GM12878 (cell line): ENCODE data around the gene EXOC3L1. TPM values are rescaled to one million over a fixed set of nuclear protein-coding genes. Genes with fewer than 3 reads are reported as not detected.

Experiments used
- ATAC-seq: fragments of 200-7000 bp; cut with Tn5 transposase; 3 replicates; pipeline ENCODE4 v1.9.1; 2020; ENCODE audit warnings: mild to moderate bottlenecking, moderate library complexity
- BruUV-seq: library from RNA; stranded (reverse); fragments of 400-500 nt; replicated peaks from 2 replicates; lab custom pipeline; 2021; lab: Mats Ljungman, UMichigan
- CTCF ChIA-PET: fragments of 300-600 bp; sonication (Branson Sonifier 250); formaldehyde crosslinking; extraction: SDS; loops from one replicate; lab custom pipeline; 2021; ENCODE audit warnings: inconsistent platforms; lab: Yijun Ruan, JAX
- POLR2A ChIA-PET: fragments of 350-600 bp; formaldehyde crosslinking; extraction: SDS; loops from one replicate; lab custom pipeline; 2021; ENCODE audit warnings: inconsistent platforms; lab: Charles Lee
- RAD21 ChIA-PET: fragments of 300-600 bp; sonication (Branson Sonifier 250); formaldehyde crosslinking; loops from one replicate; lab custom pipeline; 2023; ENCODE audit warnings: antibody characterized with exemption; ENCODE audit not compliant: unreplicated experiment; lab: Charles Lee
- SMC1A ChIA-PET: fragments of 300-600 bp; sonication (Branson Sonifier 250); formaldehyde crosslinking; loops from one replicate; lab custom pipeline; 2023; ENCODE audit not compliant: unreplicated experiment, uncharacterized antibody; lab: Charles Lee
- DNase-seq: peaks from one replicate; pipeline ENCODE4 v3.0.0-alpha.2; 2011; ENCODE audit warnings: low read depth, low spot score
- FAIRE-seq: peaks from 3 replicates; lab custom pipeline; 2011; peaks lifted over from hg19 to GRCh38; lab: Jason Lieb, UNC
- H2AFZ ChIP-seq: 2 replicates; pipeline ENCODE4 v1.6.0; 2011; ENCODE audit warnings: low read depth, low read length, control low read depth; ENCODE audit not compliant: control insufficient read depth
- H3K27ac ChIP-seq: 2 replicates; pipeline ENCODE4 v1.5.1; 2011; ENCODE audit warnings: control low read depth; ENCODE audit not compliant: control insufficient read depth, insufficient read depth
- H3K27me3 ChIP-seq, 2 experiments: replicated peaks in 1 of 2; 2 replicates each; pipeline versions ENCODE4 v1.6.0 to v1.6.1; 2011; ENCODE audit warnings: low read length in 1 of 2; ENCODE audit not compliant: control insufficient read depth in 2 of 2, insufficient read depth in 2 of 2
- H3K36me3 ChIP-seq, 2 experiments: 2 replicates each; pipeline ENCODE4 v1.5.1; 2011; ENCODE audit warnings: low read length in 1 of 2; ENCODE audit not compliant: control insufficient read depth in 2 of 2, insufficient read depth in 2 of 2
- H3K4me1 ChIP-seq: 2 replicates; pipeline ENCODE4 v1.6.1; 2011; ENCODE audit warnings: mild to moderate bottlenecking, low read length, moderate library complexity, mixed read lengths; ENCODE audit not compliant: control insufficient read depth, insufficient read depth
- H3K4me2 ChIP-seq: 2 replicates; pipeline ENCODE4 v1.6.0; 2011; ENCODE audit warnings: control low read depth; ENCODE audit not compliant: control insufficient read depth, insufficient read depth
- H3K4me3 ChIP-seq: fragments of 200-600 bp; sonication (generic); 2 replicates; pipeline ENCODE4 v1.5.1; 2016
- H3K79me2 ChIP-seq: 2 replicates; pipeline ENCODE4 v1.6.0; 2011; ENCODE audit warnings: low read length; ENCODE audit not compliant: control insufficient read depth, insufficient read depth
- H3K9ac ChIP-seq: 2 replicates; pipeline ENCODE4 v1.8.0; 2011; ENCODE audit warnings: low read length, control low read depth, mixed read lengths; ENCODE audit not compliant: control insufficient read depth, insufficient read depth
- H3K9me3 ChIP-seq: replicated peaks from 3 replicates; pipeline ENCODE4 v1.5.1; 2011; ENCODE audit warnings: mild to moderate bottlenecking, low read length; ENCODE audit not compliant: control insufficient read depth, insufficient read depth
- H4K20me1 ChIP-seq: 2 replicates; pipeline ENCODE4 v1.6.0; 2011; ENCODE audit not compliant: control insufficient read depth, insufficient read depth
- GATAD2B ChIP-seq: fragments of 450-650 bp; conservative IDR thresholded peaks from 2 replicates; pipeline ENCODE4 v1.6.1; 2017; ENCODE audit warnings: low read depth, mild to moderate bottlenecking, moderate library complexity
- MTA3 ChIP-seq: IDR thresholded peaks from 2 replicates; pipeline ENCODE4 v1.6.1; 2012; ENCODE audit warnings: low read length, inconsistent platforms, borderline replicate concordance
- MXI1 ChIP-seq: fragments of 150-350 bp; IDR thresholded peaks from 2 replicates; pipeline ENCODE4 v1.6.1; 2011; ENCODE audit warnings: low read depth, mild to moderate bottlenecking, inconsistent platforms, low read length, improper control_type of control experiment
- SIN3A ChIP-seq: IDR thresholded peaks from 2 replicates; pipeline ENCODE4 v1.6.1; 2012; ENCODE audit warnings: low read depth, low read length, improper control_type of control experiment
- ZZZ3 ChIP-seq: IDR thresholded peaks from 2 replicates; pipeline ENCODE4 v1.6.1; 2011; ENCODE audit warnings: low read depth; ENCODE audit not compliant: control insufficient read depth, insufficient read length
- WGBS: methylation state at CpG from one replicate; pipeline ENCODE4 v1.1.6; 2016; ENCODE audit warnings: low lambda C conversion rate; ENCODE audit not compliant: insufficient replicate concordance, insufficient coverage; ENCODE audit errors: missing lambda C conversion rate; 5-methylcytosine and 5-hydroxymethylcytosine counted together
- in situ Hi-C: fragments of 300-500 bp; cut with MboI; formaldehyde crosslinking; loops from 9 replicates; pipeline ENCODE4 v1.14.3; 2018; ENCODE audit warnings: mixed read lengths
- intact Hi-C: fragments of 100-400 bp; cut with micrococcal nuclease; formaldehyde crosslinking; loops from one replicate; pipeline ENCODE4 v1.14.2; 2022; ENCODE audit not compliant: unreplicated experiment
- polyA plus RNA-seq, 11 experiments: library from polyadenylated mRNA; depleted of rRNA in 4 of 11; unstranded in 6 of 11; stranded (reverse) in 5 of 11; fragments of >200 nt; fragmentation: Nextera tagmentation in 4 of 11; fragmentation: Illumina TruSeq in 1 of 11; extraction: Ambion mirVana in 4 of 11; extraction: Trizol in 1 of 11; gene quantifications; 1 replicate in 1 of 11; 2 replicates in 10 of 11; pipeline versions ENCODE4 v1.2.1 to v1.2.3, GENCODE V29; 2011 to 2016; ENCODE audit warnings: inconsistent platforms in 2 of 11, missing spikeins in 2 of 11, low read depth in 1 of 11
- total RNA-seq, 4 experiments: library from RNA; depleted of rRNA in 3 of 4; stranded (reverse); fragments of >200 nt in 3 of 4; fragmentation: Illumina TruSeq in 1 of 4; extraction: Trizol in 1 of 4; gene quantifications; 2 replicates each; pipeline versions ENCODE4 v1.2.1 to v1.2.3, GENCODE V29; 2013 to 2021

The EXOC3L1 gene
- total and polyA plus RNA-seq, 10 of the 15 experiments (the other 5 are each of a cell fraction or from before 2014, with no cell fraction given) = 0.07 to 0.42 TPM; not detected in 8

GRCh38 chr16:67188323-67188722 is 1.6 kb downstream of the EXOC3L1 start:
- TF ChIP-seq MXI1 (no peak), SIN3A (no peak)
- in situ Hi-C loops (no loop called here), intact Hi-C loops (no loop called here)
- ChIA-PET RAD21 (no interaction called here), CTCF (interaction anchor here (0.6 kb wide), 1 partner anchor 302 kb away, joined by 3 read pairs; no protein-coding TSS in a partner anchor), SMC1A (interaction anchor here (0.5 kb wide), 1 partner anchor 234 kb away, joined by 3 read pairs; no protein-coding TSS in a partner anchor), POLR2A (no interaction called here)
- WGBS = 42% methylated on average over 4 of the region's 4 CpGs
- Histone ChIP-seq H2AFZ (no peak overlapping the region), H3K36me3 (no peaks in the 10 kb centered on the region), H4K20me1 (no peaks in the 10 kb centered on the region), H3K4me2 (no peak overlapping the region), H3K4me3 (no peak overlapping the region), H3K79me2 (peaks cover 13% of the 10 kb centered on the region), H3K9ac (no peak overlapping the region), H3K4me1 (peaks cover 8% of the 10 kb centered on the region), H3K27me3 (peaks cover 0 to 3% of the 10 kb centered on the region in 2 experiments; a peak in 2 of 4 replicates), H3K27ac (no peak overlapping the region), H3K9me3 (no peaks in the 10 kb centered on the region)
- FAIRE-seq (no peak), ATAC-seq (no peak), DNase-seq (no peak)
- BruUV-seq = no TSS peak

- Histone ChIP-seq H3K4me1 (peaks cover 7% of the 10 kb centered on the region), H3K79me2 (peaks cover 8% of the 10 kb centered on the region), H3K9me3 (no peaks in the 10 kb centered on the region), H3K36me3 (no peaks in the 10 kb centered on the region), H4K20me1 (no peaks in the 10 kb centered on the region), H3K4me3 (no peak overlapping the region), H3K4me2 (no peak overlapping the region), H3K9ac (no peak overlapping the region), H3K27me3 (peaks cover 0 to 3% of the 10 kb centered on the region in 2 experiments; a peak in 2 of 4 replicates), H3K27ac (no peak overlapping the region), H2AFZ (no peak overlapping the region)
- intact Hi-C loops = no loop called here
- ChIA-PET CTCF (interaction anchor here (1.0 kb wide), 1 partner anchor 18 kb away, joined by 3 read pairs; no protein-coding TSS in a partner anchor), POLR2A (interaction anchor here (0.5 kb wide), 1 partner anchor 152 kb away, joined by 4 read pairs; no protein-coding TSS in a partner anchor), RAD21 (interaction anchor here (1.3 kb wide), 1 partner anchor 32 kb away, joined by 4 read pairs; no protein-coding TSS in a partner anchor), SMC1A (no interaction called here)
- no TSS peak for BruUV-seq
- TF ChIP-seq MTA3 (no peak), ZZZ3 (no peak), GATAD2B (no peak)
- 44% methylated on average over 26 of the region's 26 CpGs for WGBS
- DNase-seq (no peak), ATAC-seq (no peak), FAIRE-seq (no peak)
- in situ Hi-C loops = no loop called here
Observed at GRCh38 chr16:67187175-67187890, 2.6 kb downstream of the EXOC3L1 start.
